HG03103 (cell line): ENCODE data around the gene PLD2.

Experiments used
- ATAC-seq: cut with Tn5 transposase; IDR thresholded peaks from one replicate; pipeline ENCODE4 v1.9.1; 2021; ENCODE audit warnings: low read depth; ENCODE audit not compliant: unreplicated experiment

Gene PLD2

DNA sequence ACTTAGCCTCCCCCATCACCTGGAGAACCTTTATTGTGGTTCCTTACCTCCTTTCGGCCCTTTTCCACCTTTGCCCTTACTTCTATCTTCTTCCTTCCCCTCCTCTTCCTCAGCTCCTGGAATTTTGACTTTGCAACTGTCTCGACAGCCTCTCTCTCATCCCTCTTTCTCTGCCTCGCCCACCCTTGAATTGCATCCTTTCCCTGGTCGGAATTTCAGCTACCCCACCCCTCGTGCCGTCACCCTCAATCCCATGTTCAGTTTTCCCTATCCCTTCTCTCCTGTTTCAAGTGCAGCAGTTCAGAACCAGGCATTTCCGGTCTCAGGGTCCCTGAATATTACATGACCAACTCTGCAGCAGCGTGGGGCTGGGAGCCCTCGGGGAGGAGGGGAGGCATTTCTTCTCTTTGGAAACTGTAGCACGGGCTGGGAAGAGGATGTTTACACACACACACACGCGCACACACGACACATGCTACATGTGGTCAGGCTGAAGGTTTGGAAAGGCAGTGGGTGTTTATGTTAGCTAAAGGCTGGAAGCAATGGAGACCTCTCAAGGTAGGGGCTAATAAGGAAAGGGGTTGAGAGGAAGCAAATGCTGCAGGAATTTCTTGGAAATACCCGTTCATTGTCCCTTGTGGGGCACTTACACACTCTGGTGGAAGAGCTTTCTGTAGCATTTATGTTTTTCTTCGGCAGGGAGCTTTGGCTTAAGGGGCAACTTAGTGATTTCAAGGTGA lies 27.2 kb downstream of the PLD2 start:
- ATAC-seq: no peak

- no peak for ATAC-seq
These were observed 27.7 kb downstream of the PLD2 start for GRCh38 chr17:4834681-4835020.

GRCh38 chr17:4836221-4836620 lies 29.3 kb downstream of the PLD2 start:
- ATAC-seq: no peak

GRCh38 chr17:4837471-4838308 lies 30.7 kb downstream of the PLD2 start:
- ATAC-seq: no peak

DNA sequence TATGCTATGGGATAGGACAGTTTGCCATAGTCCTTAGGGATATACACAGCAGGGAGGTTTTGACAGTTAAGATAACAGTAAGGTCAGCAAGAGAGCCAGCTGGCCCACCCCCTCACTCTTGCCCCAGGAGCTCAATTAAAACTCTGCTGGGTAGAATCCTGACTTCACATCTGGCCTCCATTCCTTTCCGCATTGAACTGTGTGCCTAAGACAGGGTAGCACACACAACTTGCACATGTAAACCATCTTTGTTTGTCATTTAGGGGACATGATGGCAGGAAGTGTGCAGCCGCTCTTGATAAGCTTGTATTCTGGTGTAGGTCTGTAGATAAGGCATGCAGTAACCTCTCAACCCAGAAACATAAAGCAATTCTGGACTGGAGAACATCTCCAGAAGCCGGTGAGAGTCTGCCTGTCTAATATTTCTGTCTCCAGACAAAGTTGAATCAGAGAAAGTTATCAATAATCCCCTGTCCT lies 31.4 kb downstream of the PLD2 start:
- no peak for ATAC-seq

DNA sequence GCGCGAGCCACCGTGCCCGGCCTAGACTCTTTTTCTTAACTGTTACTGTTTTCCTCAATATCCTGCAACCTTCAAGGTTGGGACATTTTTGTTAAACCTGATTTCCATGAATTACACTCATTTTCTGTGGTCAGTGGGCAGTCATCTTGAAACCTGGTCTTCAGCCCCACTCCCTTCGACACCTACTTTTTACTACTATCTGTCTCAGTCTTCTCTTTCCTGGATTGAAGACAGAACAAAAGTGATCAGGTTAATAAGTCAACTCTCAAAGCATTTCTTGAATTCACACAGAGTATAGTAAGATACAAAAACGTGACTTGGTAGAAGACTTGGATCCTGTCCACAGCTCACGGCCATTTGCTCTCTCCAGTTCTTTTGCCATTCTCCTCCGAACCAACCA lies 32.3 kb downstream of the PLD2 start:
- no peak for ATAC-seq

DNA sequence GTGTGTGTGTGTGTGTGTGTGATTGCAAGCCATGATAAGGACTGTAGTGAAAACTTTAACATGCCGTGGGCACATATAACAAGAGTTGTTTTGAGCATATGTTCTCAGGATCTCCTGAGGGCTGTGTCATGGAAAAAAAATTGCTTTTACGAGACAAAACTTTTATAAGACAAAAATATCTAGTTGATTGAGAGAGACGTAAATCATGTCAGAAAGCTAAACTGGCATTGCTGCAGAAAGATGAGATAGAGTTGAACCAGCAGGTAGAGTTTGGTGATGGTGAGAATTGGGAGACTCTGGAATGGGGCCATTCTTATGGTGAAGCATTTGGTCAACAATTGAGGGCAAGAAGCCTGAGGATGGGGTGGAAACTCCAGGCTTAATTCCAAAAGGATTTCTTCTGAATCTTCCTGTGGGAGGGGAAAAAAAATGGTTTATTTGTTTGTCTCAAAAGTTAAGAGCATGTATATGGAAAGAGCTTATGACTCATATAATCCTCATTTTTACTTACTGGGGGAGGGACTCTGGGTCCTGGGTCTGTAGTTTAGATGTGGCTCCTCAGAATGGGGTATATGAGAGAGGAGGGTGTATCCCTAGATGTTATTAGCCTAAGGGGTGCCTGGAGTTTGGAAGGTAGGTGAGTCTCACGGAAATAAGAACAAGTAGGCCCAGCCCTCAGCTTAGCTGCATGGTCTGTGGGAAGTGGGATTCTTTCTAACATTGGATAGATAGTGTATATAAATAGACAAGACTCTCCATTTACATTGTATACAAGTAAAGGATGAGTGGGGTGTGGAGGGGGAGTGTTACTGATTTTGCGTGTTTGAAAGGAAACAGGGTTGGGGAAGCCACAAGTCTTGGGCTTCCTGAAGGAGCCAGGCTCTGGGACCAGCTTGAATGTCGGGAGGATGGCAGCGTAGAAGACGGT lies 33.3 kb downstream of the PLD2 start:
- no peak for ATAC-seq

- ATAC-seq: no peak
These were observed 33.9 kb downstream of the PLD2 start for GRCh38 chr17:4840893-4841242.

DNA sequence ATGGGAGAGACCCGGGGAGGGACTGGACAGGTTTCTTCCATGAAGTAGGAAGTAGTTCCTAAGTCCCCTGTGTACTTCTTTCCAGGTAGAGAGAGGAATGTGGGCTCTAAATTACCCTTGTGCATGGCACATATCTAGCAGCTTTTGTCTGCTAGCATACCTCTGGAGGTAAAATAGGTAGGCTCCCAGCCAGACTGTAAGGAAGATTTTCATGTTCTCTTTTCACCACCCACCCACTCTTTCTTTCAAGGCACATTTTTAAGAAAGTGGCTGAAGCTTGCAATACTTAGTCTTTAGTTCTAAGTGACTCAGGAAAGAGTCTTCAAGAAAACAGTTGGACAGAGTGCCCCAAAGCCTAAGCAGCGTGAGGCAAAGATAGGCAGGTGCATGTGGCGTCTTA lies 35.4 kb downstream of the PLD2 start:
- no peak for ATAC-seq

GRCh38 chr17:4843321-4844000 lies 36.5 kb downstream of the PLD2 start:
- no peak for ATAC-seq

DNA sequence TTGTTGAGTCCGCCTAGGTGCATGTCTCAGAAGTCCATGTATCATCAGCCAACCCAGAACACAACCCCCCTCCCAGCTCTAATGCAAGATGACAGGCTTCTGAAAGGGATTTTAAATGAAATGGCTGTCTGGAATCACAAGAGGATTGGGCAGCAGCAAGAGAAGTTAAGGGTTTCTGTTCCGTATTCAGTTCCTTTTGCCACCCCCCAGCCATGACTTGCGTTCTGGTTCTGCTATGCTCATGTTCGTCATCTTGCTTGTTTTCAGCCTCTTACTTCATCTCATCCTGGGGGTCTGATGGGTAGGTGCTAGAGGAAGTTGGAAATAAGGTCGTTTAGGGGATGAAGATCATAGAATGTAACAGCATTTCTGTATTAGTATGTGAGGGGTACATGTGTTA lies 38.2 kb downstream of the PLD2 start:
- ATAC-seq: no peak

DNA sequence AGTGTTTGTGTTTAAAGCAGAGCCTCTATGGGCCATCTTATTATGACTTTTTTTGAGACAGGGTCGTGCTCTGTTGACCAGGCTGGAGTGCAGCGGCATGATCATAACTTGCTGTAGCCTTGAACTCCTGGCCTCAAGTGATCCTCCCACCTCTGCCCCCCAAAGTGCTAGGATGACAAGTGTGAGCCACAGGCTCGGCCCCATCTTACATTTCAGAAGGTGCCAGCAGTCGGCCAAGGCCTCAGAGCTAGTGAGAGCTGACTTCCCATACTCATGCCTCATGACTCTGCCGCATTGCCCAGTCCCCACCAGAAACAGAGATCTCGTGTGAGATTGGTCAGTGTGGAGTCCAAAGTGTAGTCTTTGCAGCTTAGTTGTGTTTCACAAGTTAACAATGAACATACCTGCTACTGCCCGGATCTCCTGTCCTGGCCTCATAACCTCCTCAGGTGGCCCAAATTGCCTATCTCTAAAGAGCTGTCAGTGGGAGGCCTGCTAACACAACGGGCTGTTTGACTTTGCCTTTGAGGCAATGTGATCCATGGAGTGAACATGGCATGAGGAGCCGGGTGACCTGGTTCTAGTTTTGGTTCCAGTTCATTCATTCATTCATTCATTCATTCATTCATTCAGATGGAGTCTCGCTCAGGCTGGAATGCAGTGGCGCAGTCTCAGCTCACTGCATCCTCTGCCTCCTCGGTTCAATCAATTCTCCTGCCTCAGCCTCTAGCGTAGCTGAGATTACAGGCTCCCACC lies 39.9 kb downstream of the PLD2 start:
- no peak for ATAC-seq

GRCh38 chr17:4849011-4849536 lies 42.1 kb downstream of the PLD2 start:
- ATAC-seq: no peak

GRCh38 chr17:4850246-4850645 lies 43.3 kb downstream of the PLD2 start:
- no peak for ATAC-seq

DNA sequence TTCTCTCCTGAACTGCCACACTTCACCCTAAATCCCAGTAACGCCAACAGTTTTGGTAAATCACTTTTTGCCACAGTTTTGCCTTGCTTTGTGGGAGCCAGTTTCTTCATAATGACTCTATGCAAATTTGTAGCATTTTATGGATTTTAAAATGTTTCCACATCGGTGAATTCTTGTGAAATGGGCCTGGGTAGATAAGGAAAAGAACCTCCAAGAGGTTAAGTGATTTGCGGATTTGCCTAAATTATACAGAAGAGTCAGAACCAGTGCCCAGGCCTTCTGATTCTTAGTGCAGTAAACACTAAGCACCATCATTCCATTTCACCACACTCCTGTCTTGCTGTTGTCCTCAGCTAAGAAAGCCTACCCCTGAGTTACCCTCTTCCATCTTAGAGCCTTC lies 44.1 kb downstream of the PLD2 start:
- no peak for ATAC-seq

DNA sequence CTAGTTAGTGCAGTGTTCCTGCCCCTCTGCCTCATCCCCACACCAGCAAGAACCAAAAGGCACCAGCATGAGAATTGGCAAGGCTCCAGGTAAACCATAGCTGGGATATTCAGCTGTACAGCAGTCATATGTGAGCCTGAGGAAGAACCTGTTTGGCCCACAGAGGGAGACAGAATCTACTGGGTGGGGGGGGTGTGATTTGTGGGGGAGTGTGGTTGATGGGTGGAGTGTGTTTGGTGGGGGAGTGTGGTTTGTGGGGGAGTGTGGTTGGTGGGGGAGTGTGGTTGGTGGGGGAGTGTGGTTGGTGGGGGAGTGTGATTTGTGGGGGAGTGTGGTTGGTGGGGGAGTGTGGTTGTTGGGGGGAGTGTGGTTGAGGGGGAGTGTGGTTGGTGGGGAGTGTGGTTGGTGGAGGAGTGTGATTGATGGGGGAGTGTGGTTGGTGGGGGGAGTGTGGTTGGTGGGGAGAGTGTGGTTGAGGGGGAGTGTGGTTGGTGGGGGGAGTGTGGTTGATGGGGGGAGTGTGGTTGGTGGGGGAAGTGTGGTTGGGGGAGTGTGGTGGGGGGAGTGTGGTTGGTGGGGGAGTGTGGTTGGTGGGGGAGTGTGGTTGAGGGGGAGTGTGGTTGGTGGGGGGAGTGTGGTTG lies 45.7 kb downstream of the PLD2 start:
- no peak for ATAC-seq

- no peak for ATAC-seq
These were observed 46.3 kb downstream of the PLD2 start for GRCh38 chr17:4853208-4853671.

- no peak for ATAC-seq
These were observed 47.2 kb downstream of the PLD2 start for GRCh38 chr17:4854111-4854681.
